Subcutaneous abdominal adipose tissue (tissue), 5 donors: ENCODE data around the gene RILPL1.
"Not testable (repeated sequence)": the region's sequence is repeated elsewhere in the genome, so short reads cannot be mapped to it uniquely, and the experiment has no call there.

Experiments used
- H3K27ac ChIP-seq: one replicate; pipeline ENCODE4 v1.7.0; 2013; ENCODE audit warnings: low read depth, mild to moderate bottlenecking, inconsistent platforms, low read length, moderate library complexity
- H3K27me3 ChIP-seq, 5 donors: one replicate each; pipeline ENCODE4 v1.7.0; 2013; ENCODE audit warnings: low read length in 5 of 5, inconsistent platforms in 1 of 5; ENCODE audit not compliant: control insufficient read depth in 5 of 5, insufficient read depth in 4 of 5
- H3K36me3 ChIP-seq, 5 donors: one replicate each; pipeline ENCODE4 v1.7.0; 2013; ENCODE audit warnings: low read length in 5 of 5; ENCODE audit not compliant: control insufficient read depth in 5 of 5, insufficient read depth in 5 of 5
- H3K4me1 ChIP-seq, 5 donors: one replicate each; pipeline ENCODE4 v1.7.0; 2013; ENCODE audit warnings: low read length in 5 of 5, mild to moderate bottlenecking in 3 of 5, moderate library complexity in 1 of 5; ENCODE audit not compliant: control insufficient read depth in 5 of 5, insufficient read depth in 5 of 5
- H3K4me3 ChIP-seq, 5 donors: one replicate each; pipeline ENCODE4 v1.7.0; 2013; ENCODE audit warnings: low read length in 5 of 5, low read depth in 1 of 5
- H3K9ac ChIP-seq, 5 donors: one replicate each; pipeline ENCODE4 v1.7.0; 2013; ENCODE audit warnings: low read length in 5 of 5, mild to moderate bottlenecking in 4 of 5, moderate library complexity in 3 of 5
- H3K9me3 ChIP-seq, 5 donors: one replicate each; pipeline ENCODE4 v1.7.0; 2013; ENCODE audit warnings: low read length in 5 of 5; ENCODE audit not compliant: control insufficient read depth in 5 of 5
- donor health status: healthy.
- donor health status: healthy.
- donor health status: healthy.
- donor health status: healthy.
- donor health status: healthy.

The RILPL1 gene

DNA sequence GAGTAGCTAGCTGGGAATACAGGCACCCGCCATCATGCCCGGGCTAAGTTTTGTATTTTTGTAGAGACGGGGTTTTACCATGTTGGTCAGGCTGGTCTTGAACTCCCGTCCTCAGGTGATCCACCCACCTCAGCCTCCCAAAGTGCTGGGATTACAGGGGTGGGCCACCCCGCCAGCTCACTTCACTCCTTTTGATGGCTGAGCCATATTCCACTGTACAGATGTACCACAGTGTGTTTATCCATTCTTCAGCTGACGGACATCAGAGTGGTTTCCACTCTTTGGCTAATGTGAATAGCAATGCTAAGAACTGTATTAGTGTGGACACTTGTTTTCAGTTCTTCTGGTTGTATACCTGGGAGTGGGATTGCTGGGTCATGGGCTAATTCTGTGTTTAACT is 46.1 kb downstream of the RILPL1 start:
- Histone ChIP-seq H3K9me3 (no peaks in the 10 kb centered on the region), H3K27me3 (no peaks in the 10 kb centered on the region), H3K36me3 (peaks cover 0 to 28% (median 9%) of the 10 kb centered on the region in 5 donors), H3K27ac (no peak overlapping the region), H3K9ac (no peak overlapping the region), H3K4me3 (no peak overlapping the region), H3K4me1 (peaks cover 0 to 5% (median 0%) of the 10 kb centered on the region in 5 donors)

DNA sequence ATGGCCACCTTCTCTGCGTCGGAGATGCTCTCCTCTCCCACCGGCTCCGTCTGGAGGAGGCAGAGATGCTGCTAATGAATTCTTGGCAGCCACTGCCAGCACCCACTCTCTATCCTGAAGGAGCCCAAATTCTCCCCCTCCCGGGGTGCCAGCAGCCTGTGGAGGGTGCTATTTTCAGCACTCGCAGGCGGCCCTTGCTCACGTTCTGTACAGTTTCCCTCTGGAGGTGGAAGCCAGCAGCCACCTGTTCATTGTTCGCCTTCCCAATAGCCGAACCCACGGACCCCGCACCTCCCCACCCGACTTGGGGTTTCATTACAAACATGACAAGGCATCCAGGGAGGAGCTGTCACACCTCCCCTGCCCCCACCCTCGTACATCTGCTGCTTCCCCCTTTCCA is 47.8 kb downstream of the RILPL1 start:
- Histone ChIP-seq H3K4me1 (peaks cover 0 to 5% (median 0%) of the 10 kb centered on the region in 5 donors), H3K9me3 (no peaks in the 10 kb centered on the region), H3K4me3 (no peak overlapping the region), H3K9ac (no peak overlapping the region), H3K27me3 (no peaks in the 10 kb centered on the region), H3K27ac (no peak overlapping the region), H3K36me3 (peaks cover 0 to 25% (median 9%) of the 10 kb centered on the region in 5 donors)

DNA sequence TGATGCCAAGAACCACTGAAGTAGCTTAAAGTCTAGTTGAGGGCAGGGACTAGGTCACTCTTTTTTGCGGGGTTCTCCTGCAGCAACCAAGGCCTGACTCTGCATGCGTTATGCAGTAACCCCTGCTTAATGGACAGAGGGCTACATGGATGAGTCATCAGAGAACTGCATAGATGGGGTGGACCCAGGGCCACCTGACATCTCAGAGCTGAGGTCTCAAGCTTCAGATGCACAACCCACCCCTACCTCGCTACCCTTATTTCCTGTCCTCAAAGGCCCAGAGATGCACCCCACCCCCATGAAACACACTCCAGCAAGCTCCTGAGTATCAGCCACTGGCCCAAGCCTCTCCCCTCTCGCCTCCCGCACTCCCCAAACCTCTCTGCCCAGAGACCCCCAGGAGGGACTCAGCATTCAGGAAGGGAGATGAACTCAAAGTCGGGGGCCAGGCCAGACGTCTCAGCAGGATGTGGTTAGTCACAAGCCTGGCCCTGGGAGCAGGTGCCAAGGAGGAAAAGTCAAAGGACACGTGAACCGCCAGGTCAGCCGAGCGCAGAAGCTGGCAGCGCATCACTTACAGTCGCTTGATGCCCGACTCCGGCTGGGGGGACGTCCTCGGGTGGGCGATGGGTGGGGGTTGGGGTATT is 49.8 kb downstream of the RILPL1 start:
- Histone ChIP-seq H3K4me1 (peaks cover 0 to 23% (median 15%) of the 10 kb centered on the region in 5 donors), H3K4me3 (no peak overlapping the region), H3K27me3 (no peaks in the 10 kb centered on the region), H3K9me3 (no peaks in the 10 kb centered on the region), H3K27ac (no peak overlapping the region), H3K9ac (no peak overlapping the region), H3K36me3 (peaks cover 0 to 31% (median 7%) of the 10 kb centered on the region in 5 donors)

DNA sequence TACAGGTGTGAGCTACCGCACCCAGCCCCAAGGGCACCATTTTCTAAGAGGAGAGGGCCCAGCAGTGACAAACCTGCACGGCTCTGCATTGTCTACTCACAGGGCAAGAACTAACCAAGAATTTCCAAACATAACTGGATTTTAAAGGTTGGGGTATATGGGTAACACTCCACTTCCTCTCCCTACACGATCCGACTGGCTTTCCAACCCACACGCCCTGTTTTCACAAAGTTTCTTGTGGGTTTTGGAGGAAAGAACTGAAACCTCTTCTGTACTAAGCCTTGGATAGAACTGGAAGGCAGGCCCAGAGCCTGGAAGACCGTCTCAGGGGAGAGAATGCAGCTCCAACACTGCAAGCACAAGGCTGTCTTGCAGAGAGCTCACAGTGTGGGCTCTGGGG is 50.6 kb downstream of the RILPL1 start:
- peaks cover 0 to 33% (median 10%) of the 10 kb centered on the region in 5 donors for H3K36me3 ChIP-seq

DNA sequence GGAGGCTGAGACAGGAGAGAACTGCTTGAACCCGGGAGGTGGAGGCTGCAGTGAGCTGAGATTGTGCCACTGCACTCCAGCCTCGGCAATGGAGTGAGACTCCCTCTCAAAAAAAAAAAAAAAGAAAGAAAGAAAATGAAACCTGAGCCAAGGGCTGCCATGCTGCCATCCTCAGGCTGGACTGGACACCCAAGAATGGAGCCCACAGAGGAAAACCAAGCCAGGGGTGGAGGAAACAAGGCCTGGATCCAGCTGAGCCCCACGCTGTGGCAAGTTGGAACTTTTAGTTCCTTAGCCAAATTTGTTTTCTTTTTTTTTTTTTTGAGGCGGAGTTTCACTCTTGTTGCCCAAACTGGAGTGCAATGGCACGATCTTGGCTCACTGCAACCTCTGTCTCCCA is 52.3 kb downstream of the RILPL1 start:
- not testable (repeated sequence) for H3K27ac ChIP-seq, H3K9me3 ChIP-seq, H3K4me3 ChIP-seq, H3K27me3 ChIP-seq, H3K9ac ChIP-seq
- Histone ChIP-seq H3K36me3 (peaks cover 0 to 44% (median 20%) of the 10 kb centered on the region in 5 donors), H3K4me1 (peaks cover 0 to 26% (median 18%) of the 10 kb centered on the region in 5 donors)

More for the DNA sequence above, 50.6 kb downstream of the RILPL1 start:
- Histone ChIP-seq H3K4me3 (no peak overlapping the region), H3K27ac (no peak overlapping the region), H3K27me3 (no peaks in the 10 kb centered on the region), H3K4me1 (peaks cover 0 to 26% (median 18%) of the 10 kb centered on the region in 5 donors), H3K9me3 (no peaks in the 10 kb centered on the region), H3K9ac (no peak overlapping the region)

DNA sequence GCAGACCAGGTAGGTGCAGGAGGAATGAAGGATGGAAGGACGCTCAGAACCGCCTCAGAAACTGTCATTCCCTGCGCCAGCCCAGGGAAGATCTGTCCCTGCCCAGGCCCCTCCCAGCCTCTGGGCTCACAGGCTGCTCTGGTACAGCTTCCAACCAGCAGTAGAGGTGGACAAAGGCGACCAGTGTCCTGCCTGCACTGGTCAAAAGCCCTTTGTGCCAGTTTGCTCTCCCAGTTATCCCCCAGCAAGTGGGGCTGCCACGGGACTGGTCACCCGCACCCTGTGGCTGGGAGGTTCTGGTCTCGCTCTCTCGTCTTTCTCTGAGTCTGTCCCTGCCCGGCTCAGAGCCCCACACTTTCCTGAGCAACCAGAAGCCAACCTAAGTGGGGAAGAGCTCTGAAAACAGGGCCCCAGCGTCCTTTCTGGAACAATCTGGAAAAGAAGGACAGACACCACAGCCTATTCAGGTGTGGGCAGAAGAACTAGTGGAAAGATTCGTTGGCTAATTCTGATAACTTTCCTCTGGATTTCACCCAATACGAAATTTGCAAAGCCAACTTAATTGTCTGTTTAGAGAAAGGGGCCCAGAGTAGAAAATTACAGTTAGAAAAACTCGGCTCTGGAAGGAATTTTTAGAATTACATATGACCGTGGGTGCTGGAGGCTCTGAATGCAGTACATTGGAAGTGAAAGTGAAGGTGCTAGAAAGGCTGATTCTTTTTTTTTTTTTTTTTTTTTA is 53.9 kb downstream of the RILPL1 start:
- H3K9ac ChIP-seq: peak overlapping the region in 4 of 5 donors; percentile 25 to 77 (median 48)
- no peaks in the 10 kb centered on the region for H3K27me3 ChIP-seq
- peaks cover 0 to 26% (median 18%) of the 10 kb centered on the region in 5 donors for H3K4me1 ChIP-seq
- H3K27ac ChIP-seq: peak overlapping the region; percentile 95
- peaks cover 3 to 49% (median 26%) of the 10 kb centered on the region in 5 donors for H3K36me3 ChIP-seq
- H3K4me3 ChIP-seq: peak overlapping the region in 3 of 5 donors; percentile 3 to 17 (median 9)
- no peaks in the 10 kb centered on the region for H3K9me3 ChIP-seq

DNA sequence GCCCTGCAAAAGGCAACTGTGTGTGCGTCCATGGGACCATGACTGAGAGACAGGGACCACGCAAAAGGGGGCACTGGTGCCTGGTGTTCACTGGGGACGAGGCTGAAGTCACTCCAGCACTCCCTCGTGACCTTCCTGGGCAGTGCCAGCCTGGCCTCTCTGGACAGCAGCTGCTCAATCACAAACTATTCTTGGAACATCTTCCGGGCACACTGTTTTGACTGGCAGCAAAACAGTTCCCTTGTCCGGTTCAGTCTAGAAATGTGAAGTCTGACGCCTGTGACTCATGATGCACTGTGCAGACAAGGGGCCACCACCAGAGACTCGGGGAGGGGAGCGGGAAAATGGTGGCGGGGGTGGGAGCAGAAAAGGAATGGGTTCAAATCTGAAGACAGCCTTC is 54.8 kb downstream of the RILPL1 start:
- peak overlapping the region; percentile 95 for H3K27ac ChIP-seq
- H3K36me3 ChIP-seq: peaks cover 3 to 50% (median 23%) of the 10 kb centered on the region in 5 donors
- no peak overlapping the region for H3K9ac ChIP-seq
- peaks cover 0 to 26% (median 18%) of the 10 kb centered on the region in 5 donors for H3K4me1 ChIP-seq
- H3K9me3 ChIP-seq: no peaks in the 10 kb centered on the region
- no peak overlapping the region for H3K4me3 ChIP-seq
- H3K27me3 ChIP-seq: no peaks in the 10 kb centered on the region

DNA sequence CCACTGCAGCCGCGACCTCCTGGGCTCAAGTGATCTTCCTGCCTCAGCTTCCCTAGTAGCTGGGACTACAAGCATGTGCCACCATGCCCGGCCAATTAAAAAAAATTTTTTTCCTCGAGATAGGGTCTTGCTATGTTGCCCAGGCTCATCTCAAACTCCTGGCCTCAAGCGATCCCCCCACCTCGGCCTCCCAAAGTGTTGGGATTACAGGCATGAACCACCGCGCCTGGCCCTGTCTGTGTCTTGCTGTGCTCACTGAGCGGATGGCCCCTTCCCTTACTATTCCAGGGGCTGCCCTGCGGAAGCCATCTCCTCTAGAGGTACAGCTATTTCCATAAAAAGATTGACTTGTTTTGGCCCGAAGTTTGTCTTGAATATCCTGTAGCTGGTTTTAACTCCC is 55.5 kb downstream of the RILPL1 start:
- Histone ChIP-seq H3K36me3 (peaks cover 3 to 43% (median 19%) of the 10 kb centered on the region in 5 donors), H3K27ac (peak overlapping the region; percentile 95), H3K9me3 (no peaks in the 10 kb centered on the region), H3K9ac (no peak overlapping the region), H3K4me1 (peaks cover 0 to 24% (median 18%) of the 10 kb centered on the region in 5 donors), H3K27me3 (no peaks in the 10 kb centered on the region), H3K4me3 (no peak overlapping the region)

DNA sequence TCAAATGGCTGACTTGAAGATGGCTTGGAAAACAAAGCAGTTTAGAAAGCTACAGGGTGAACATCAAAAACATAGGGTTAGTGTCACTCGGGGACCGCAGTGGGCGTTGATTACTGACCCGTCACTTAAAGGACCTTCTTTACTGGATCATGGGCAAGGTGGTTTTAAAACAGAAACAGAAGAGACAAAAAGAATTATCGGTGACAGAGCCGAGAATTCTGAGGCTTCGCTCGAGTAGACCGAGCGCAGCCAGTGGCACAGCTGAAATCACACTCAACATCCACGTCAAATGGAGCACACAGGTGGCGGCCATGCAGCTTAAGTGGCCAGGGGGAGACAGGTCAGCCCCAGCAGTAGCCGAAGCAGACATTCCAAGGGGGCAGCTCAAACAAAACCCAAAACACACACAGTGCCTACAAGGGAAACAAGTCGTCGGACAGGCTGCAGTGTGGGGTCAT is 58.2 kb downstream of the RILPL1 start:
- Histone ChIP-seq H3K36me3 (peaks cover 3 to 62% (median 38%) of the 10 kb centered on the region in 5 donors), H3K27ac (no peak overlapping the region), H3K9ac (no peak overlapping the region), H3K27me3 (no peaks in the 10 kb centered on the region), H3K4me3 (no peak overlapping the region), H3K9me3 (no peaks in the 10 kb centered on the region), H3K4me1 (peaks cover 0 to 18% (median 15%) of the 10 kb centered on the region in 5 donors)
